Liver (tissue), 3 donors: ENCODE results near the gene IRGQ.
A peak's percentile ranks its signal among the peaks of the same experiment; 100 is the strongest.

Experiments used
- CTCF ChIP-seq: fragments of 150-350 bp; IDR thresholded peaks from 2 replicates; pipeline ENCODE4 v1.5.1; 2017; ENCODE audit warnings: improper control_type of control experiment, low read depth, low read length; ENCODE audit not compliant: missing input control
- EGR1 ChIP-seq, 2 donors: IDR thresholded peaks; 2 replicates each; pipeline ENCODE4 v1.6.1; 2016 to 2018; ENCODE audit warnings: antibody characterized with exemption in 2 of 2, low read depth in 2 of 2
- FOXA1 ChIP-seq: IDR thresholded peaks from 2 replicates; pipeline ENCODE4 v1.6.1; 2016; ENCODE audit warnings: antibody characterized with exemption
- GABPA ChIP-seq, 2 donors: IDR thresholded peaks in 1 of 2; conservative IDR thresholded peaks in 1 of 2; 2 replicates each; pipeline ENCODE4 v1.6.1; 2016; ENCODE audit warnings: antibody characterized with exemption in 2 of 2, mild to moderate bottlenecking in 1 of 2, moderate library complexity in 1 of 2
- RAD21 ChIP-seq, 2 donors: IDR thresholded peaks; 2 replicates each; pipeline ENCODE4 v1.6.1; 2016; ENCODE audit warnings: antibody characterized with exemption in 2 of 2, mild to moderate bottlenecking in 2 of 2
- REST ChIP-seq: IDR thresholded peaks from 2 replicates; pipeline ENCODE4 v1.6.1; 2016; ENCODE audit warnings: antibody characterized with exemption, mild to moderate bottlenecking
- SP1 ChIP-seq: IDR thresholded peaks from 2 replicates; pipeline ENCODE4 v1.6.1; 2018; ENCODE audit warnings: antibody characterized with exemption, mild to moderate bottlenecking
- TAF1 ChIP-seq: conservative IDR thresholded peaks from 2 replicates; pipeline ENCODE4 v1.6.1; 2016; ENCODE audit warnings: antibody characterized with exemption, mild to moderate bottlenecking
- YY1 ChIP-seq: IDR thresholded peaks from 2 replicates; pipeline ENCODE4 v1.6.1; 2016; ENCODE audit warnings: antibody characterized with exemption, mild to moderate bottlenecking
- ZBTB33 ChIP-seq: IDR thresholded peaks from 2 replicates; pipeline ENCODE4 v1.6.1; 2016; ENCODE audit warnings: antibody characterized with exemption
- donor health status: healthy.
- donor health status: healthy.

- TF ChIP-seq CTCF (no peak), RAD21 (IDR thresholded peaks at IDR 0.05) (peak in 1 of 2 donors; percentile 19), YY1 (no peak), EGR1 (IDR thresholded peaks at IDR 0.05; ENCODE audit: low read depth in 2 of 2) (no peak), REST (no peak), GABPA (IDR thresholded peaks at IDR 0.05 in 1 of 2, conservative IDR thresholded peaks at IDR 0.05 in 1 of 2) (no peak), TAF1 (no peak), ZBTB33 (no peak), FOXA1 (no peak), SP1 (no peak)
Observed at GRCh38 chr19:43624933-43625332, 29.0 kb upstream of the IRGQ start.
